SK-N-SH treated with all-trans-retinoic acid at 6 μM for 48 hours (cell line): Measurements from ENCODE around the gene SLC37A2.

ENCODE experiments used
- BACH2 ChIP-seq: fragments of 250-450 bp; sonication (Bioruptor Pico); IDR thresholded peaks from 2 replicates; pipeline ENCODE4 v1.9.0; 2021; ENCODE audit warnings: mild to moderate bottlenecking, borderline replicate concordance
- ISL1 ChIP-seq: fragments of 250-450 bp; sonication (Bioruptor Pico); IDR thresholded peaks from 2 replicates; pipeline ENCODE4 v2.1.2; 2022; ENCODE audit warnings: mild to moderate bottlenecking, moderate library complexity
- OSR1 ChIP-seq: fragments of 250-450 bp; sonication (Bioruptor Pico); IDR thresholded peaks from 2 replicates; pipeline ENCODE4 v1.8.0; 2022; ENCODE audit warnings: moderate library complexity, mild to moderate bottlenecking, inconsistent platforms

DNA sequence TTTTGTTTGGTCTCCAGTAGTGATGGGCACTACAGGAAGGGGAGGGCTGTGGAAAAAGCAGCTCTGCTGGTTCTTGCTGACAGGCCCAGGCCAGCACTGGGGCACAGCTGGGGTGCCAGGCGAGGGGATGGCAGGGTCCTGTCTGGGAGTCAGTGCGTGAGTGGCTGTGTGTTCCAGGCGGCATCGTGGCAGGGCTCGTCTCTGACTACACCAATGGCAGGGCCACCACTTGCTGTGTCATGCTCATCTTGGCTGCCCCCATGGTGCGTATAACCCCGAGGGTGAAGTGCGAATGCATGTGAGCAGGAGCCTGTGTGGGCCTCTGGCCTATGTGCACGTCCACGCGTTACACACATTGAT lies 20.9 kb downstream of the SLC37A2 start:
- no peak for TF ChIP-seq OSR1 (CRISPR knock-in tag)
- no peak for TF ChIP-seq BACH2 (CRISPR knock-in tag)
- TF ChIP-seq ISL1 = no peak
